ENCODE data around the gene EMP3. TPM values are rescaled to one million over a fixed set of nuclear protein-coding genes. Genes with fewer than 3 reads are reported as not detected.

EMP3 gene
- total and polyA plus RNA-seq, 2 of the 13 experiments (the other 11 are each of a cell fraction or from before 2014, with no cell fraction given): 2.2 to 7.8 TPM

GRCh38 chr19:48332662-48333466 is 7.5 kb downstream of the EMP3 start (continued):
- TF ChIP-seq PRPF4 (IDR thresholded peaks at IDR 0.05; ENCODE audit: low read depth, low read length, poor library complexity, severe bottlenecking) (no peak), ZNF746 (CRISPR knock-in tag; IDR thresholded peaks at IDR 0.05) (no peak), ADNP (CRISPR knock-in tag; IDR thresholded peaks at IDR 0.05) (no peak), TARDBP (CRISPR knock-in tag; IDR thresholded peaks at IDR 0.05) (no peak), ZNF407 (CRISPR knock-in tag; IDR thresholded peaks at IDR 0.05; ENCODE audit: not compliant biosample characterization) (no peak), FOSL2 (CRISPR knock-in tag; IDR thresholded peaks at IDR 0.05) (no peak; the same call in 1 of the 2 replicates), CENPX (CRISPR knock-in tag; IDR thresholded peaks at IDR 0.05) (no peak), MIER3 (CRISPR knock-in tag; IDR thresholded peaks at IDR 0.05; ENCODE audit: borderline replicate concordance) (0 out of 2 replicates have a peak, but pooled peaks have one; percentile 34), DNMT3B (CRISPR knock-in tag; conservative IDR thresholded peaks at IDR 0.05) (no peak), SOX13 (IDR thresholded peaks at IDR 0.05) (no peak), SOX13 (CRISPR knock-in tag; conservative IDR thresholded peaks at IDR 0.05 in 1 of 2, IDR thresholded peaks at IDR 0.05 in 1 of 2) (peak in 1 of 2 experiments; percentile 49; a peak in 2 of 4 replicates), SP2 (CRISPR knock-in tag; IDR thresholded peaks at IDR 0.05) (peak; percentile 80), STAG1 (CRISPR knock-in tag; IDR thresholded peaks at IDR 0.05) (no peak), YY1 (IDR thresholded peaks at IDR 0.05; ENCODE audit: insufficient read depth, insufficient replicate concordance, low read depth, low read length) (no peak), ELF3 (CRISPR knock-in tag; IDR thresholded peaks at IDR 0.05) (no peak), CBX5 (CRISPR knock-in tag; IDR thresholded peaks at IDR 0.05; ENCODE audit: borderline replicate concordance) (no peak), PAWR (CRISPR knock-in tag; IDR thresholded peaks at IDR 0.05; ENCODE audit: borderline replicate concordance) (no peak), IRF1 (CRISPR knock-in tag; IDR thresholded peaks at IDR 0.05; ENCODE audit: low read depth) (no peak), ZNF556 (CRISPR knock-in tag; IDR thresholded peaks at IDR 0.05; ENCODE audit: borderline replicate concordance) (0 out of 2 replicates have a peak, but pooled peaks have one; percentile 4), ZNF883 (CRISPR knock-in tag; IDR thresholded peaks at IDR 0.05; ENCODE audit: not compliant biosample characterization) (no peak), RELA (CRISPR knock-in tag; IDR thresholded peaks at IDR 0.05) (no peak), ZNF83 (CRISPR knock-in tag; IDR thresholded peaks at IDR 0.05; ENCODE audit: borderline replicate concordance) (no peak)
